DOHH2 (cell line): ENCODE data around the gene PRRC2A.

Source experiments
- CTCF ChIP-seq: fragments of 200-600 bp; sonication (generic); IDR thresholded peaks from one replicate; pipeline ENCODE4 v1.5.1; 2014; ENCODE audit warnings: antibody characterized with exemption, mild to moderate bottlenecking, low read depth, low read length; ENCODE audit not compliant: poor library complexity, severe bottlenecking
- EZH2phosphoT487 ChIP-seq: fragments of 200-600 bp; sonication (generic); IDR thresholded peaks from 2 replicates; pipeline ENCODE4 v1.6.1; 2017; ENCODE audit warnings: borderline replicate concordance, mild to moderate bottlenecking, antibody characterized with exemption, low read length, moderate library complexity, mixed read lengths

- TF ChIP-seq CTCF (no peak), EZH2phosphoT487 (no peak)
Observed at GRCh38 chr6:31658983-31659648, 38.6 kb downstream of the PRRC2A start.
